HCT116 (cell line): ENCODE data around the gene TMCC1. TPM values are rescaled to one million over a fixed set of nuclear protein-coding genes. Genes with fewer than 3 reads are reported as not detected.
"Not testable (repeated sequence)": the region's sequence is repeated elsewhere in the genome, so short reads cannot be mapped to it uniquely, and the experiment has no call there.

Experiments used
- ATAC-seq: fragments of 200-7000 bp; cut with Tn5 transposase; 2 replicates; pipeline ENCODE4 v1.9.1; 2020; ENCODE audit warnings: mild to moderate bottlenecking, moderate library complexity
- BruUV-seq: library from RNA; stranded (reverse); fragments of 400-500 nt; replicated peaks from 2 replicates; lab custom pipeline; 2021; lab: Mats Ljungman, UMichigan
- CTCF ChIA-PET: fragments of 300-600 bp; sonication (Branson Sonifier 250); formaldehyde crosslinking; loops from one replicate; lab custom pipeline; 2021; ENCODE audit warnings: antibody characterized with exemption; lab: Charles Lee
- POLR2A ChIA-PET: fragments of 300-600, 350-600 bp; sonication (Branson Sonifier 250); formaldehyde crosslinking; loops from one replicate; lab custom pipeline; 2021; ENCODE audit warnings: antibody characterized with exemption; lab: Charles Lee
- RAD21 ChIA-PET, 2 experiments: fragments of 300-600 bp; sonication (Branson Sonifier 250); formaldehyde crosslinking; loops; one replicate each; lab custom pipeline; 2023; ENCODE audit warnings: low total read pairs in 2 of 2; ENCODE audit not compliant: uncharacterized antibody in 2 of 2, unreplicated experiment in 2 of 2, low non-redundant PET in 1 of 2; lab: Charles Lee
- DNase-seq: peaks from one replicate; pipeline ENCODE4 v3.0.0-alpha.2; 2010; ENCODE audit warnings: low read depth, low spot score
- H2AFZ ChIP-seq: fragments of 200-600 bp; shearing (Covaris generic), sonication (generic); 2 replicates; pipeline ENCODE4 v1.6.1; 2017; ENCODE audit warnings: low read depth, mixed run types, mixed read lengths, antibody characterized with exemption, low read length; ENCODE audit not compliant: poor library complexity, severe bottlenecking
- H3K27ac ChIP-seq: 2 replicates; pipeline ENCODE4 v1.5.1; 2012; ENCODE audit warnings: low read depth, low read length
- H3K27me3 ChIP-seq: fragments of 200-600 bp; sonication (generic); 2 replicates; pipeline ENCODE4 v1.6.1; 2016; ENCODE audit warnings: mixed run types, low read length, mixed read lengths; ENCODE audit not compliant: insufficient read depth
- H3K36me3 ChIP-seq, 2 experiments: fragments of 200-500 bp in 1 of 2; fragments of 200-600 bp in 1 of 2; sonication (Bioruptor generic) in 1 of 2; sonication (generic) in 1 of 2; 2 replicates each; pipeline versions ENCODE4 v1.5.1 to v1.6.1; 2014 to 2016; ENCODE audit warnings: low read length in 2 of 2, inconsistent platforms in 1 of 2, mixed read lengths in 1 of 2, mixed run types in 1 of 2; ENCODE audit not compliant: insufficient read depth in 2 of 2, control insufficient read depth in 1 of 2
- H3K4me1 ChIP-seq, 2 experiments: fragments of 200-600 bp in 1 of 2; sonication (generic) in 1 of 2; 2 replicates each; pipeline versions ENCODE4 v1.5.1 to v1.6.1; 2012 to 2017; ENCODE audit warnings: low read length in 2 of 2, inconsistent platforms in 1 of 2, mild to moderate bottlenecking in 1 of 2, mixed read lengths in 1 of 2, mixed run types in 1 of 2, moderate library complexity in 1 of 2; ENCODE audit not compliant: insufficient read depth in 2 of 2, control insufficient read depth in 1 of 2
- H3K4me2 ChIP-seq: fragments of 200-600 bp; sonication (generic); 2 replicates; pipeline ENCODE4 v1.6.1; 2017; ENCODE audit warnings: mixed run types, low read length, mixed read lengths
- H3K4me3 ChIP-seq, 2 experiments: fragments of 200-600 bp in 1 of 2; sonication (generic) in 1 of 2; replicated peaks in 1 of 2; 2 replicates each; pipeline ENCODE4 v1.5.1; 2011 to 2016; ENCODE audit warnings: low read length in 2 of 2, control low read depth in 1 of 2, low read depth in 1 of 2, mild to moderate bottlenecking in 1 of 2, mixed read lengths in 1 of 2, mixed run types in 1 of 2
- H3K79me2 ChIP-seq: fragments of 200-600 bp; sonication (generic); 2 replicates; pipeline ENCODE4 v1.6.1; 2017; ENCODE audit warnings: mild to moderate bottlenecking, mixed run types, low read length, moderate library complexity, mixed read lengths; ENCODE audit not compliant: insufficient read depth
- H3K9ac ChIP-seq: fragments of 200-600 bp; sonication (generic); 2 replicates; pipeline ENCODE4 v1.6.1; 2016; ENCODE audit warnings: low read length, mixed read lengths
- H3K9me2 ChIP-seq: fragments of 200-600 bp; sonication (generic), shearing (Covaris generic); 2 replicates; pipeline ENCODE4 v1.6.1; 2017; ENCODE audit warnings: mixed run types, mild to moderate bottlenecking, moderate library complexity; ENCODE audit not compliant: insufficient read depth
- H3K9me3 ChIP-seq, 2 experiments: fragments of 200-500 bp in 1 of 2; fragments of 200-600 bp in 1 of 2; sonication (Bioruptor generic) in 1 of 2; sonication (generic) in 1 of 2; 2 replicates each; pipeline ENCODE4 v1.6.1; 2014 to 2017; ENCODE audit warnings: low read length in 2 of 2, mixed read lengths in 2 of 2, inconsistent platforms in 1 of 2, low read depth in 1 of 2, mild to moderate bottlenecking in 1 of 2, mixed run types in 1 of 2, moderate library complexity in 1 of 2; ENCODE audit not compliant: control insufficient read depth in 1 of 2, insufficient read depth in 1 of 2
- H4K20me1 ChIP-seq: fragments of 200-600 bp; sonication (generic), shearing (Covaris generic); 2 replicates; pipeline ENCODE4 v1.6.1; 2017; ENCODE audit warnings: mixed run types, mild to moderate bottlenecking, moderate library complexity; ENCODE audit not compliant: insufficient read depth
- CTCF ChIP-seq, 3 experiments: fragments of 200-600 bp in 1 of 3; sonication (generic) in 1 of 3; IDR thresholded peaks in 2 of 3; conservative IDR thresholded peaks in 1 of 3; 2 replicates each; pipeline ENCODE4 v1.5.1; 2012 to 2017; ENCODE audit warnings: low read depth in 2 of 3, low read length in 2 of 3, antibody characterized with exemption in 1 of 3, borderline replicate concordance in 1 of 3, control low read depth in 1 of 3, mild to moderate bottlenecking in 1 of 3, mixed read lengths in 1 of 3, mixed run types in 1 of 3, moderate library complexity in 1 of 3; ENCODE audit not compliant: insufficient read depth in 1 of 3
- EZH2 ChIP-seq: fragments of 200-600 bp; sonication (generic); IDR thresholded peaks from 2 replicates; pipeline ENCODE4 v1.6.1; 2017; ENCODE audit warnings: antibody characterized with exemption, mixed run types
- EZH2phosphoT487 ChIP-seq: fragments of 200-600 bp; IDR thresholded peaks from 2 replicates; pipeline ENCODE4 v1.6.1; 2018; ENCODE audit warnings: antibody characterized with exemption, borderline replicate concordance
- FOSL1 ChIP-seq: IDR thresholded peaks from 2 replicates; pipeline ENCODE4 v1.6.1; 2012; ENCODE audit warnings: low read depth
- JUND ChIP-seq: IDR thresholded peaks from 2 replicates; pipeline ENCODE4 v1.6.1; 2012
- POLR2A ChIP-seq: IDR thresholded peaks from 2 replicates; pipeline ENCODE4 v1.7.0; 2011; ENCODE audit warnings: borderline replicate concordance; ENCODE audit not compliant: insufficient read depth, insufficient read length; ENCODE audit errors: extremely low read depth
- POLR2AphosphoS5 ChIP-seq: IDR thresholded peaks from 2 replicates; pipeline ENCODE4 v1.6.1; 2011; ENCODE audit warnings: mild to moderate bottlenecking, low read depth, low read length, moderate library complexity
- RAD21 ChIP-seq: IDR thresholded peaks from 2 replicates; pipeline ENCODE4 v1.6.1; 2012; ENCODE audit warnings: low read depth, mild to moderate bottlenecking
- SIN3A ChIP-seq: IDR thresholded peaks from 2 replicates; pipeline ENCODE4 v1.6.1; 2012; ENCODE audit warnings: low read depth
- SP1 ChIP-seq: IDR thresholded peaks from 2 replicates; pipeline ENCODE4 v1.6.1; 2012; ENCODE audit warnings: low read depth
- SRF ChIP-seq: IDR thresholded peaks from 2 replicates; pipeline ENCODE4 v1.6.1; 2012; ENCODE audit warnings: low read depth
- YY1 ChIP-seq: IDR thresholded peaks from 2 replicates; pipeline ENCODE4 v1.6.1; 2011; ENCODE audit warnings: low read length, low read depth, moderate library complexity, mild to moderate bottlenecking; ENCODE audit not compliant: insufficient replicate concordance; ENCODE audit errors: extremely low read depth
- ZBTB33 ChIP-seq: IDR thresholded peaks from 2 replicates; pipeline ENCODE4 v1.6.1; 2011; ENCODE audit warnings: mild to moderate bottlenecking, low read length, moderate library complexity; ENCODE audit not compliant: insufficient replicate concordance; ENCODE audit errors: extremely low read depth
- ZFX ChIP-seq: fragments of 450-650 bp; IDR thresholded peaks from 2 replicates; pipeline ENCODE4 v1.6.1; 2017
- ZNF274 ChIP-seq: fragments of 200-500 bp; sonication (Bioruptor generic); IDR thresholded peaks from 2 replicates; pipeline ENCODE4 v1.6.1; 2014; ENCODE audit warnings: mild to moderate bottlenecking, low read depth, low read length, inconsistent platforms
- intact Hi-C: fragments of 100-400 bp; cut with micrococcal nuclease; formaldehyde crosslinking; loops from 2 replicates; pipeline ENCODE4 v1.10.0; 2022
- total RNA-seq: library from RNA; stranded (reverse); gene quantifications from one replicate; pipeline ENCODE4 v1.2.1, GENCODE V29; 2021; ENCODE audit not compliant: unreplicated experiment
- TF ChIP-seq, protein P1 (sequence below): IDR thresholded peaks from 2 replicates; pipeline ENCODE4 v1.6.1; 2012; ENCODE audit warnings: low read depth

Gene TMCC1
- total RNA-seq, 1 experiment from 2014 or later: 32.5 TPM

- H3K4me3 ChIP-seq: no peak overlapping the region
- POLR2A ChIA-PET: no interaction called here
- H3K4me2 ChIP-seq: no peak overlapping the region
- no peak for DNase-seq
- no peak overlapping the region for H3K9ac ChIP-seq
- H3K79me2 ChIP-seq: no peaks in the 10 kb centered on the region
- no peaks in the 10 kb centered on the region for H3K9me2 ChIP-seq
- H4K20me1 ChIP-seq: no peaks in the 10 kb centered on the region
- no peak for TF ChIP-seq EZH2phosphoT487
- TF ChIP-seq POLR2A: no peak
- no peak for TF ChIP-seq POLR2AphosphoS5
- no peak for TF ChIP-seq SP1
- no peak for TF ChIP-seq ZFX
- TF ChIP-seq FOSL1: no peak
- TF ChIP-seq YY1: no peak
- TF ChIP-seq RAD21: no peak
- TF ChIP-seq SRF: no peak
- TF ChIP-seq, protein P1, sequence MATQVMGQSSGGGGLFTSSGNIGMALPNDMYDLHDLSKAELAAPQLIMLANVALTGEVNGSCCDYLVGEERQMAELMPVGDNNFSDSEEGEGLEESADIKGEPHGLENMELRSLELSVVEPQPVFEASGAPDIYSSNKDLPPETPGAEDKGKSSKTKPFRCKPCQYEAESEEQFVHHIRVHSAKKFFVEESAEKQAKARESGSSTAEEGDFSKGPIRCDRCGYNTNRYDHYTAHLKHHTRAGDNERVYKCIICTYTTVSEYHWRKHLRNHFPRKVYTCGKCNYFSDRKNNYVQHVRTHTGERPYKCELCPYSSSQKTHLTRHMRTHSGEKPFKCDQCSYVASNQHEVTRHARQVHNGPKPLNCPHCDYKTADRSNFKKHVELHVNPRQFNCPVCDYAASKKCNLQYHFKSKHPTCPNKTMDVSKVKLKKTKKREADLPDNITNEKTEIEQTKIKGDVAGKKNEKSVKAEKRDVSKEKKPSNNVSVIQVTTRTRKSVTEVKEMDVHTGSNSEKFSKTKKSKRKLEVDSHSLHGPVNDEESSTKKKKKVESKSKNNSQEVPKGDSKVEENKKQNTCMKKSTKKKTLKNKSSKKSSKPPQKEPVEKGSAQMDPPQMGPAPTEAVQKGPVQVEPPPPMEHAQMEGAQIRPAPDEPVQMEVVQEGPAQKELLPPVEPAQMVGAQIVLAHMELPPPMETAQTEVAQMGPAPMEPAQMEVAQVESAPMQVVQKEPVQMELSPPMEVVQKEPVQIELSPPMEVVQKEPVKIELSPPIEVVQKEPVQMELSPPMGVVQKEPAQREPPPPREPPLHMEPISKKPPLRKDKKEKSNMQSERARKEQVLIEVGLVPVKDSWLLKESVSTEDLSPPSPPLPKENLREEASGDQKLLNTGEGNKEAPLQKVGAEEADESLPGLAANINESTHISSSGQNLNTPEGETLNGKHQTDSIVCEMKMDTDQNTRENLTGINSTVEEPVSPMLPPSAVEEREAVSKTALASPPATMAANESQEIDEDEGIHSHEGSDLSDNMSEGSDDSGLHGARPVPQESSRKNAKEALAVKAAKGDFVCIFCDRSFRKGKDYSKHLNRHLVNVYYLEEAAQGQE: no peak
- no peak for TF ChIP-seq ZNF274
- no peak for TF ChIP-seq CTCF (IDR thresholded peaks at IDR 0.05 in 2 of 3, conservative IDR thresholded peaks at IDR 0.05 in 1 of 3; ENCODE audit: borderline replicate concordance in 1 of 3, insufficient read depth in 1 of 3, low read depth in 2 of 3, low read length in 2 of 3)
- no peak for TF ChIP-seq ZBTB33
- TF ChIP-seq SIN3A: no peak
- TF ChIP-seq JUND: no peak
- TF ChIP-seq EZH2: no peak
- TF ChIP-seq, all 23 proteins: peak for 0
- Histone ChIP-seq H3K27ac (no peak overlapping the region), H2AFZ (no peak overlapping the region), H3K4me1 (peaks cover 0 to 5% of the 10 kb centered on the region in 2 experiments; a peak in 3 of 4 replicates), H3K9me3 (no peaks in the 10 kb centered on the region), H3K36me3 (no peaks in the 10 kb centered on the region), H3K27me3 (no peaks in the 10 kb centered on the region)
- ATAC-seq: no peak
- BruUV-seq: no TSS peak
- ChIA-PET CTCF (no interaction called here), RAD21 (no interaction called here)
- intact Hi-C loops: no loop called here
Measured at GRCh38 chr3:129676985-129677384, 216.5 kb downstream of the TMCC1 start.

GRCh38 chr3:129674798-129675123 lies 218.8 kb downstream of the TMCC1 start:
- H3K36me3 ChIP-seq, H3K9me2 ChIP-seq, H3K27me3 ChIP-seq, H3K9ac ChIP-seq, H3K79me2 ChIP-seq, BruUV-seq, DNase-seq, H3K27ac ChIP-seq, H3K4me1 ChIP-seq, H4K20me1 ChIP-seq, H2AFZ ChIP-seq, CTCF ChIA-PET, RAD21 ChIA-PET, POLR2A ChIA-PET, H3K4me3 ChIP-seq, intact Hi-C loops, H3K9me3 ChIP-seq, H3K4me2 ChIP-seq, ATAC-seq: not testable (repeated sequence)
